ENCODE results near the gene BDH1.
"Not testable (repeated sequence)": the region's sequence is repeated elsewhere in the genome, so short reads cannot be mapped to it uniquely, and the experiment has no call there.

Gene BDH1

DNA sequence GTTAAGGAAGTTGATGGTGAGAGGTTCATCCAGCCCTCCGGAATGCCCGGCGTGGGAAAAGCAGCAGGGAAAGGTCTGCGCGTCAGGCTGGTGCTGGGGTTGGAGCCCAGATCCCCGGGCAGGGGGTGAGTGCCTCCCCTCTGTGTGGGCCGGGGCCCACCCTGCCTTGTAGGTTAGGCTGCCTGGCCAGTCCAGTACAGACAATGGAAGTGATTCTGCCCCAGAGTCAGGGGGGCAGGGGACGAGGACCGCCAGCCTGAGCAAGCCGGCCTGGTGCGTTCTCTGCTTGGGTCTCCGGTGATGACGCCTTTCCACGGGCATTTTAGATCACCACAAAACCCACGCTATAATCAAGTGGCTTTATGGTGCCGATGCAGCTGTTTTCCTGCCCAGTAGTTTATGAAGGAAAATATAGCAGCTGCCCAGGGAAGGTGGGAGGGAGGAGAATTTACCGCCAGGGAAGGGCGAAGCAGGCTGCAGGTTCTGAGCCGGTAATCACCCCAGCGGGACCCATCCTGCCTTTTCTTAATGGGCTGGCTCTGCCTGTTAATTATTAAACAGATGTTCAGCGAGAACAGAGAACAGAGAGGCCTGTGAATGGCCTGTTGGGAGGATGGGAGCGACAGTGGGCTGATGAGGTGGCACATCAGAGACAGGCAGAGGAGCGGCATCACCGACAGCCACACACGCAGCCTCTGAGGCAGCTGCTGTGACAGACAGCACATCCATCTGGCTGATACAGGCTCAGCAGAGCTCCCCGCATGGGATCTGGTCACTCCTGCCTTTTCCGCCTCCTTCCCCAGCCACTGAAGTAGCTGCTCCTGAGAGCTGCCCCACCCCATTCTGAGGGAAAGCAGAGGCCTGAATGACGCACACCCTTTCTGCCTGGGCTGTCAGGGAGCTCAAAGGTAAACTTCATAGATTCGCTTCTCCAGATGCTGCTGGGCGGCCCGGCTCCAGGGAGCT, 35.2 kb downstream of the BDH1 start:
- DNase-seq: no peak

- no peak for DNase-seq
Observed at GRCh38 chr3:197519801-197520211, 36.0 kb downstream of the BDH1 start.

DNA sequence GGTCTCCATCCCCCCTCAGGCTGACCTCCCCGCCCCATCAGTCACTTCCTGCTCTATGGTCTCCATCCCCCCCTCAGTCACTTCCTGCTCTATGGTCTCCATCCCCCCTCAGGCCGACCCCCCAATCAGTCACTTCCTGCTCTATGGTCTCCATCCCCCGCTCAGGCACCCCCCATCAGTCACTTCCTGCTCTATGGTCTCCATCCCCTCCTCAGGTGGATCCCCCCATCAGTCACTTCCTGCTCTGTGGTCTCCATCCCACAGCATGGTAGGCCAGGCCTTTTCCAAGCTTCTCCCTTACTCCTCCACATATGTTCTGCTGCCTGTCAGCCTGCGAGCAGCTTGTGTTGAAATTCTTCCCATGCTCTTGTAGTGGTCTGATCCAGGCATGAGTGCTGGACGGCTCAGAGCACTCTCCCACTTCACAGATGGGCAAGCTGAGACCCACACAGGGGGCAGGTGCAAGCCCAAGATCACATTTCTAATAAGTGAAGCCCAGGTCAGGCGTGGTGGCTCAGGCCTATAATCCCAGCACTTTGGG, 36.8 kb downstream of the BDH1 start:
- DNase-seq: no peak

- DNase-seq: not testable (repeated sequence)
Observed at GRCh38 chr3:197517922-197518683, 37.7 kb downstream of the BDH1 start.

GRCh38 chr3:197516890-197517606, 38.7 kb downstream of the BDH1 start:
- not testable (repeated sequence) for DNase-seq

- DNase-seq: no peak
Observed at GRCh38 chr3:197516517-197516889, 39.3 kb downstream of the BDH1 start.

DNA sequence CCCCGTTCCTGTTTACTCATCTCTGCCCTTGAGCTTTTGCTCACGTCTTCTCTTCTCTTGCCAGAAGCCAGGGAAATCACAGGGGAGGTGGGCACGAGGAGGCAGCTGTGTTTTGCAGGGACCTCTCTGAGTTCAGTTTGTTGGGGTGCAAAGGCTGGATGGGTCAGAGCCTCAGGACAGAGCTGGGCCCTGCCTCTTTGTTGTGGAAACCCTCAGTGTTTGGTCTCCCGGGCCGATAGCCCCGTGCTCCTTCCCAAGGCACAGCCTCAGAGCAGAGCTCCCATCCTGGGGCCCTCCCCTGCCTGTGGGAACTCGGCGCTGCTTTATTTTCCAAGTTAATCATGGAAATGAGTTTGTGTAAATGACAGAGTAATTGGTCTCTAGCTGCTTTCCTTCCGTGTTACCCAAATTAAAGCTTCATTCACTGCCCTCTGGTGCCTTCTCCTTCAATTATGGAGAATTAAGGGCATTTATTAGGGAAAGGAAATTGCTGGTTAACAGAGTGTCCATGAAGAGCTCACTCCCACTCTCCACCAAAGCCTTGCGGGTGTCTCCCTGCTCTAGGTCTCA, 40.9 kb downstream of the BDH1 start:
- DNase-seq: no peak

DNA sequence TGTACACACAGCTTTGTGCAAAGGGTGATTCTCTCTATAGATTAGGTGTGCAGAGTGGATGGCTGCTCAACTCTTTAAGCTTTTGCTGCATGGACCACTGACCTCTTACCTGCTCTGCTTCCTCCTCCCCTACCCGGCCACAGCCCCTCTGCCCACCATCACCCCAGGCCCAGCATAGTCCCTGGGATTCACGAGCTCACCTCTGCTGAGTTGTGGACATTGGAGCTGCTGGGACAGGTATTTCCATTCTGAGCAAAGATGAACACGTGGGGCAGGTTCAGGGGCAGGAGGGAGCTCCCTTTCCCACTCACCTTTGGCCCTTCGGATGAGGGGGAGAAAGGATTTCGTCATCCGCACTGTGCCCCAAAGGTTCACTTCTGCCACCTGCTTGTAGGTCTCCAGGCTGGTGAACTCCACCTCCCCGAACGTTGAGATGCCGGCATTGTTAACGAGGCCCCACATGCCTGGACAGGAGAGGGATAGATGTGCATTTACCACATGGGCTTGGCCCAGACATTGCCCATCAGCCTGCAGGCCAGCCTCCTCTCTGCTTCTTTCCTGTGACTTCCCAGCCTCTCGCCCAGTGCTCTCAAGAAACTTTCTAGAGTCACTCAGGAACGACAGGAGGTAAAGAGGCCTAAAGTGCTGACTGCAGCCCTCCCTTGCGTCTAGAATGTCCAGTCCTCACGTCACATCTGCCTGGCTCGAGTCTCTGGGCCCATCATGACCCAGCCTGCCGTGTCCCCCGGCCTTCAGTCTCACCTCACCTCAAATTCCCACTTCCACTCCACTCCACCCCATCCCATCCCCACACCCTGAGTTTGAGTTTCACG, 41.6 kb downstream of the BDH1 start:
- no peak for DNase-seq

GRCh38 chr3:197512691-197513571, 42.8 kb downstream of the BDH1 start:
- no peak for DNase-seq

DNA sequence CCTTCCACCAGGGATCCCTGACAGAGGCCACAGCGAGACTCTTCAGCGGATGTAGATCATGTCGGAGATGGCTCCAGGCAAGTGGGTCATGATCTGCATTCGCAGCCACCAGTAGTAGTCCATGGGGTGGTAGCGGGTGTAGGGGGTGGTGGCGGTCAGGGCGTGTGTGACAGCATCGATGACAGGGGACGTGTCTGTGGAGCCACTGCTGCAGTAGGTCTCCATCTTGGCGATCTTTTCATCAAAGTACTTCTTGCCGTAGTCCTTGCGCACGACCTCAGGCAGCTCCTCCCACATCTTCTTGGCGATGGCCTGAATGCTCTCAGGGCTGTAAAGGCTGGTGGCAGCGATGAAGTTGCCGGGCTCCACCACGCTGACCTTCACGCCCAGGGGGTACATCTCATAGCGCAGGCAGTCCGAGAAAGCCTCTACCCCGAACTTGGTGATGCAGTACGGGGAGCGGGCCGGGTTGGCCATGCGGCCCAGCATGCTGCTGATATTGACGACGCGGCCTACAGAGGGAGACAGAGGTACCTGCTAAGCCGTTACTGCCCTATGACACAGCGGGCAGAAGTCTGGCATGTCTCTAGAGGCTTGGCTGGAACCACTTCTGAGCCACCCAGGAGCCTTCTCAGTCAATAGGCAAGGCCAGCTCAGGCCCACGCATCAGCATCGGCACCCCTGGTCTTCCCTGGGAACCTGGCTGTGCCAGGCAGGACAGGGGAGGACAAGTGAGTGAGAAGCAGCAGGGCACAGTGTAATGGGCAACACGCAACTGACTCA, 43.7 kb downstream of the BDH1 start:
- DNase-seq: no peak

DNA sequence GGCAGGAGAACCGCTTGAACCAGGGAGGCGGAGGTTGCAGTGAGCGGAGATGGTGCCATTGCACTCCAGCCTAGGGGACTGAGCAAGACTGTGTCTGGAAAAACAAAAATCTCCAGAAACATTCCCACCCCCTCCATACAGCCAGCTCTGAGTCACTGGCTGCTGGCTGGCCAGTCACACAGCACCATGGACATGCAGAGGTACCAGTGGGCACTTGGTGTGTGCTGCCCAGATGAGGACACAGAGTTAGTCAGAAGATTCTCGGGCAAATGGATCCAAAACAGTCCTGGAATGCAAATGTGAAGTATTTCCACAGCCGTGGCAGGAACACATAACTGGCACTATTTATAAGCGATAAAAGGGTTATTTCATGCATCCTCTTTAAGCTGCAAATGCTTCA, 44.6 kb downstream of the BDH1 start:
- DNase-seq: no peak

DNA sequence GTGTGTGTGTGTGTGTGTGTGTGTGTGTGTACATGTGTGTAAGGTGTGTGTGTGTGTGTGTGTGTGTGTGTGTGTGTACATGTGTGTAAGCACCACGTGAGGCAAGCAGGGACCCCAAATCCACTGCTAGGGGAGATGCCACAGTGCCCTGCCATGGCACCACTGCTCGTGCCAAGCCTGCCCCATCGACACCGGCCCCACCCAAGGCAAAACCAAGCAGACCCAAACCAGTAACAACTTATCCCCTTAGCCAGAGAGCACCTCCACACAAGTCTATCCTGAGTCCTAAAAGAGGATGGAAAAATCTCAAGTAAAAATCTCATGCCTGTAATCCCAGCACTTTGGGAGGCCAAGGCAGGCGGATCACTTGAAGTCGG, 45.1 kb downstream of the BDH1 start:
- no peak for DNase-seq

- no peak for DNase-seq
Observed at GRCh38 chr3:197508924-197509775, 46.6 kb downstream of the BDH1 start.

DNA sequence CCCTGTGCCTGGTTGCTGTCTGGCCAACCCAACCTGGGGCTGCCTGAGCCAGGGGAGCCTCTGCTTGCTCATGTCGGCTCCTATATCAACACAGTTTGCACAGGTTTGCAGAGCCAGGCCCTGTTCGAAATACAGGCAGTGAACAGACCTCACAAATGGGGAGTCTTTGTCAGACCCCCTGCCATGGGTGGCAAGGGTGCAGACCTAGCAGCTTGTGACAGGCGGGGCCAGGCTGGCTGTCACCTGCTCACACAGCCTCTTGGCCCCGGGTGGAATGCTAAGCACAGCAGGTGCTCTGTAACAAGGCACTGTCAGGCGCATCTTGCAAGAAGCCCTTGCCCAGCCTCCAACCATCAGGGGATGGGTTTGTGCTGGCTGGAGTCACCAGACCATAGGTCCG, 47.3 kb downstream of the BDH1 start:
- no peak for DNase-seq

DNA sequence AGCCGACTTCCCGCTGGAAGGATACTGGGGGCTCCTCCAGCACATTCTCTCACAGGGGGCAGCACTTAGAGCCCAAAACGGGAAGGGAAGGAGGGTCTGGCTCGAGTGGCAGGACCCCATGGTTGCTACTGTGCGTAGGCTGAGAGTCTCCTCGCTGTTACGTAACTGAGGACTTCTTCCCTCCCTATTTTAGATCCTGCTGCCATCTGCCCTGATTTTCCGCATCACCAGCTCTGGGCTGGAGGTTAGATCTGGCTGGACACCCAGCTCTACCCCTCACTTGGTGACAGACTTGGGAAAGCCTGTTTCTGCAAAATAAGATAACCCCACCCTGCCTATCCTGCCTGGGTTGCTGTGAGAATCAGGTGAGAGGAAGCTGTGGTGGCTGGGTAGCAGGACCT, 47.7 kb downstream of the BDH1 start:
- no peak for DNase-seq

DNA sequence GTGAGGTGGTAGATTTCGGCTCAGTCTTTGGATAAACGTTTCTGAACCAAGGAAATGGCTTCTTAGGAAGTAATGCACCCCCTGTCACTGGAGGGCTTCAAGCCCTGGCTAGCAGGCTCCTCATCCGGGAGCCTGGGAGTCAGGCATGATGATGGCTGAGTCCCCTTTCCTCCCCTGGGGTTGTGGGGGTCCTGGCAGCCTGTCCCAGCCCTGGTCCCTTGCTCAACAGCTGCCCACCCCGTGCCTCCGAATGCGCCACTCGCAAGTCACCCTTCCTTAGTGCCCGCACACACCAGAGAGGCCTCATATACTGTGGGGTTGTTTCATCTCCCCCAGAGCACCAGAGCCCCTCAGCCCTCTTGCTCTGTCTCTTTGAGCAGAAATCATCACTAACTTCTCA, 48.2 kb downstream of the BDH1 start:
- no peak for DNase-seq

DNA sequence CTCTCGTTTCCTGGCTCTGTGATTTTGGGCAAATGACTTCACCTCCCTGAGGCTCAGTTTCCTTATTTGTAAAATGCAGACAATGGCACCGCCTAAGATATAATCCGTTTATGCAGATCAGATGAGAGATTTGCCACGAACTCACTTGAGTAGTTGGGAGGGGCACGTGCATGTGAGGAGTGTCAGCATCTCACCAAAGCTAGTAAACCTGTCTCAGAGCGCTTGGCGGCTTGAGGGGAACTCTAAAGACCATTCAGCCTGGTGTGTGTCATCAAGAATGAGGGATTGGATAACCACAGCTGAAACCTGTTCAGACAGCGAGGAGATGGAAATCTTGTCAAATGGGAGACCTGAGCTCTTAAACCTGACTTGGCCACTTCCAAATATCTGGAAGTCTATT, 48.7 kb downstream of the BDH1 start:
- DNase-seq: no peak

DNA sequence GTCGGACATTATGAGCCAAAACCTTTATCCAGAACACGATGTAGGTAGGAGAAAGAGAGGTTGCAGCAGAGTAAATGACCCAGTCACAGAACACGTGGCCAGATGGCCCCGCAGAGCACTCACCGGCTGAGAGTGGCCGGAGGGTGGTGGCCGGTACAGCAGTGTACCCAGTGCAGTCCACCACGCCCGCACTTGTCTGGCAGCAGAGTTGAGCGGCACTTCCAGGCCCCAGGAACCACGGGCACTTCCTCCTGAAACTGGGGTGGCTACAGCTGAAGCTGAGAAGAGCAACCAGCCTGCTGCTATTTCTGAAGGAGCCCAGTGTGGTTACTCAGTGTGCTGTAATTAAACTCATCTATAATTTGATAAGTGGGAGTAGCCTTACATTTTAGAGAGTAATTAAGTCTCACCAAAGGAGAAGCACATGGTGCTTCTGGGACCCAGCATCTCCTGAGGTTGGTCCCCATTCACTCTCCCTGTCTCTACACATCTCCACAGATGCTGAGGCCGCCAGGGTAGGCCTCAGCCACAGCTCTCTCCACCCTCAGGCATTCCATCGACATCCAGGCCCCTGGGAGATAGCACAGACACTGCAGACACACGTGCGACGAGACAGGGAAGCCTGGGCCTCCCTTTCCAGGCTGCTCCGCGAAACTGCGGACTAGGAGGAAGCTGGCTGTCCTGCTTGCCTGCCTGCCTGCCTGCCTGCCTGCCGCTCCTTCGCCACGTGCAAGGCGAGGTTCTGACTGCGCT, 49.8 kb downstream of the BDH1 start:
- DNase-seq: no peak

All from NCI-H1436 treated with DMSO at 0.1 percent for 48 hours (cell line).